ENCODE data around the gene PRG3.

DNA sequence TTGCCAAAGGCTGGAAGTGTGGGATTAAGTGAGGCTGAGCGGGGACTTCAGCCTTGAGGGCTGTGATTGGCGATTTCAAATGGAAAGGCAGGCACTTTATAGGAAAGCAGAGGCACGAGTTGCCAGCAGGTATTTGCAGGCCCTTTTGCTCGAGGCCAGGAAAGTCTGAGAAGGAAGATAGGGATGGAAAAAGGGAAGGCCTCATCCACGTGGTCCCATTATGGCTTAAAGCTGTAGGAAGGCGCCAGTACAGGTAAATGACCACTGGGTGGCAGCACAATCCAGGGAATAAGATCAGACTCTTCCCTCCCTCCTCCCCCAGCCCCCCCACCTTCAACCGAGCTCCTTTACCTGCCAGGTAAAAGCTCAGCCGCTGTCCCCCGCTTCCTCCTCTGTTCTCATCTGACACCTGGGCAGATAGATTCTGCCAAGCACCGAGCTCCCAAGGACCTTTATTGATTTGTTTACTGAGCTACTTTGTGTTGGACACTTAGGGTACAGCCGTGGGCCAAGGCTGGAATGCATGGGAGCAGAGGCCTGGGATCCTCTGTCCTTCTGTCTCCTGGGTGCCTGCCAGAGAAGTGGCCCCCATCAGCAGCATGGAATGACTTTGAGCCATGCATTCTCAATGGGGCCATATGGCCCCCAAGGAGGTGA is 35.3 kb downstream of the PRG3 start:
- no peak for TF ChIP-seq POLR2A (IDR thresholded peaks at IDR 0.05)
- TF ChIP-seq POLR2AphosphoS5 (IDR thresholded peaks at IDR 0.05), result no peak
